ENCODE measurements around the gene FCER2. TPM values are rescaled to one million over a fixed set of nuclear protein-coding genes. Genes with fewer than 3 reads are reported as not detected.

The FCER2 gene
- total RNA-seq, 1 experiment from 2014 or later, result not detected

DNA sequence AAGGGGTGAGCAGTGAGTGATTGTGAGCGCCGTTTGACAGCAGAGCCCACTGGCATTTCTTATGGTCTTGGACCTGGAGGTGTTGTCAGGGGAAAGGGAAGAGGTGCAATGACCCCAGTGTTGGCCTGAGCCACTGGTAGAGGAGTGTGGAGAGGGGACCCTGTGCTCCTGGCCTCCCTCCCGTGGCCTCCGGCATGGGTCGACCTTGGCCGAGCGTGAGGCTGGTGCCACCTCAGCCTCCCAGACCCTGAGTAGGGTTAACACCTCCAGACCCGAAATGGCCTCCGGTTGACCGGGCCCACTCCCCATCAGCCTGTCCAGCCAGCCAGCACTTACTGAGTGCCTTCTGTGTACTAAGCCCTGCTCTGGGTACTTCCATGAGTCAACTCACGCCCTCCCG lies 14.8 kb downstream of the FCER2 start:
- no peak overlapping the region; a peak in 1 of 7 replicates for H3K27ac Mint-ChIP-seq
- H3K9me3 Mint-ChIP-seq, result no peaks in the 10 kb centered on the region
- peaks cover 6 to 23% (median 14%) of the 10 kb centered on the region in 3 experiments for H3K36me3 Mint-ChIP-seq (ENCODE audit: insufficient read depth in 1 of 3, low read depth in 3 of 3)
- Histone ChIP-seq H3K27me3 (ENCODE audit: insufficient read depth, low read length) (no peaks in the 10 kb centered on the region), H4K20me1 (ENCODE audit: control insufficient read depth, insufficient read depth, insufficient read length) (peaks cover 2% of the 10 kb centered on the region), H4K91ac (ENCODE audit: insufficient read length, low read depth, low read length) (no peak overlapping the region), H2BK15ac (ENCODE audit: low read depth, low read length) (no peak overlapping the region), H3K79me1 (ENCODE audit: insufficient read depth, low read depth, low read length, poor library complexity, severe bottlenecking) (no peaks in the 10 kb centered on the region), H2AK5ac (ENCODE audit: insufficient read length, low read length) (no peak overlapping the region), H3K18ac (ENCODE audit: insufficient read length, low read depth, low read length) (no peak overlapping the region), H3K9ac (ENCODE audit: extremely low read depth, insufficient read length, low read length) (no peak overlapping the region), H2BK20ac (ENCODE audit: low read depth, low read length, poor library complexity, severe bottlenecking) (no peak overlapping the region), H3K4me1 (ENCODE audit: insufficient read depth, low read length) (no peaks in the 10 kb centered on the region), H4K8ac (replicated peaks; ENCODE audit: insufficient read length, low read depth, low read length) (no peak overlapping the region), H2BK5ac (ENCODE audit: insufficient read length, low read length) (no peak overlapping the region), H3T11ph (ENCODE audit: low read length) (no peak overlapping the region), H3K79me2 (ENCODE audit: insufficient read depth, low read length) (no peaks in the 10 kb centered on the region), H4K5ac (ENCODE audit: insufficient read length, low read depth, low read length) (no peak overlapping the region), H2AFZ (ENCODE audit: low read length) (no peak overlapping the region), H3K4ac (ENCODE audit: low read depth, low read length) (no peak overlapping the region), H3K9me3 (ENCODE audit: control insufficient read depth, low read depth, low read length) (no peaks in the 10 kb centered on the region), H3K4me2 (ENCODE audit: insufficient read depth, insufficient read length, low read length) (no peak overlapping the region), H3K23ac (ENCODE audit: insufficient read length, low read depth, low read length) (no peak overlapping the region), H3K14ac (ENCODE audit: insufficient read depth, low read length) (no peak overlapping the region), H2BK12ac (ENCODE audit: insufficient read length, low read depth, low read length) (no peak overlapping the region), H2BK120ac (ENCODE audit: low read depth, low read length, poor library complexity, severe bottlenecking) (no peak overlapping the region), H3K23me2 (ENCODE audit: insufficient read length, low read depth, low read length, poor library complexity, severe bottlenecking) (no peaks in the 10 kb centered on the region), H3K56ac (ENCODE audit: insufficient read length, low read depth, low read length) (no peak overlapping the region), H3K27ac (ENCODE audit: insufficient read length, low read depth, low read length) (no peak overlapping the region)
- no peak for DNase-seq
- H3K4me3 Mint-ChIP-seq, result no peak overlapping the region
- peaks cover 7% of the 10 kb centered on the region for H3K27me3 Mint-ChIP-seq (ENCODE audit: low read depth)
- peaks cover 11% of the 10 kb centered on the region in 2 experiments for H3K4me1 Mint-ChIP-seq
- TF ChIP-seq, protein P1, sequence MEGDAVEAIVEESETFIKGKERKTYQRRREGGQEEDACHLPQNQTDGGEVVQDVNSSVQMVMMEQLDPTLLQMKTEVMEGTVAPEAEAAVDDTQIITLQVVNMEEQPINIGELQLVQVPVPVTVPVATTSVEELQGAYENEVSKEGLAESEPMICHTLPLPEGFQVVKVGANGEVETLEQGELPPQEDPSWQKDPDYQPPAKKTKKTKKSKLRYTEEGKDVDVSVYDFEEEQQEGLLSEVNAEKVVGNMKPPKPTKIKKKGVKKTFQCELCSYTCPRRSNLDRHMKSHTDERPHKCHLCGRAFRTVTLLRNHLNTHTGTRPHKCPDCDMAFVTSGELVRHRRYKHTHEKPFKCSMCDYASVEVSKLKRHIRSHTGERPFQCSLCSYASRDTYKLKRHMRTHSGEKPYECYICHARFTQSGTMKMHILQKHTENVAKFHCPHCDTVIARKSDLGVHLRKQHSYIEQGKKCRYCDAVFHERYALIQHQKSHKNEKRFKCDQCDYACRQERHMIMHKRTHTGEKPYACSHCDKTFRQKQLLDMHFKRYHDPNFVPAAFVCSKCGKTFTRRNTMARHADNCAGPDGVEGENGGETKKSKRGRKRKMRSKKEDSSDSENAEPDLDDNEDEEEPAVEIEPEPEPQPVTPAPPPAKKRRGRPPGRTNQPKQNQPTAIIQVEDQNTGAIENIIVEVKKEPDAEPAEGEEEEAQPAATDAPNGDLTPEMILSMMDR (conservative IDR thresholded peaks at IDR 0.05), result no peak
- no CpG with 5 or more reads among the region's 12 CpGs for WGBS (ENCODE audit: extremely low coverage, insufficient read length, low lambda C conversion rate)
